HepG2 (cell line): Measurements from ENCODE around the gene IST1. TPM values are rescaled to one million over a fixed set of nuclear protein-coding genes. Genes with fewer than 3 reads are reported as not detected.

Source experiments
- MBD4 ChIP-seq: IDR thresholded peaks from 2 replicates; pipeline ENCODE4 v1.6.1; 2012; ENCODE audit warnings: low read length, inconsistent platforms, borderline replicate concordance
- PHF21A ChIP-seq: sonication (generic); formaldehyde crosslinking; IDR thresholded peaks from 2 replicates; pipeline ENCODE4 v1.5.0; 2020; ENCODE audit warnings: mild to moderate bottlenecking, missing genetic modification reagents
- REPIN1 ChIP-seq: sonication (generic); formaldehyde crosslinking; IDR thresholded peaks from 2 replicates; pipeline ENCODE4 v1.8.0; 2022; ENCODE audit warnings: missing genetic modification reagents, low read depth, mild to moderate bottlenecking, borderline replicate concordance
- TCF7 ChIP-seq: sonication (generic); IDR thresholded peaks from 2 replicates; pipeline ENCODE4 v1.6.1; 2016; ENCODE audit warnings: antibody characterized with exemption, low read depth
- ZNF724P ChIP-seq: sonication (generic); formaldehyde crosslinking; IDR thresholded peaks from 2 replicates; pipeline ENCODE4 v1.8.0; 2022; ENCODE audit warnings: missing genetic modification reagents, borderline replicate concordance
- polyA plus RNA-seq, 8 experiments: library from polyadenylated mRNA; depleted of rRNA in 3 of 8; stranded (reverse) in 7 of 8; unstranded in 1 of 8; fragments of >200 nt; fragmentation: Illumina TruSeq in 4 of 8; extraction: Trizol in 4 of 8; gene quantifications; 2 replicates each; pipeline versions ENCODE4 v1.2.1 to v1.2.3, GENCODE V29; 2011 to 2016; ENCODE audit warnings: low read depth in 4 of 8, missing spikeins in 1 of 8, mixed read lengths in 1 of 8; ENCODE audit not compliant: insufficient read depth in 1 of 8
- total RNA-seq, 5 experiments: library from RNA; depleted of rRNA; stranded (reverse); fragments of >200 nt; fragmentation: Illumina TruSeq; extraction: Trizol; gene quantifications; 2 replicates each; pipeline ENCODE4 v1.2.3, GENCODE V29; 2016; ENCODE audit warnings: low read depth in 1 of 5
- TF ChIP-seq, protein P1 (sequence below): sonication (generic); formaldehyde crosslinking; IDR thresholded peaks from 2 replicates; pipeline ENCODE4 v1.4.0; 2020; ENCODE audit warnings: mild to moderate bottlenecking, missing genetic modification reagents, borderline replicate concordance
- TF ChIP-seq, protein P2 (sequence below): sonication (generic); formaldehyde crosslinking; IDR thresholded peaks from 2 replicates; pipeline ENCODE4 v1.8.0; 2023; ENCODE audit warnings: mild to moderate bottlenecking, missing genetic modification reagents

IST1 gene
- total and polyA plus RNA-seq, 2 of the 13 experiments (the other 11 are each of a cell fraction or from before 2014, with no cell fraction given) = 346 to 415 TPM

- TF ChIP-seq, protein P1, sequence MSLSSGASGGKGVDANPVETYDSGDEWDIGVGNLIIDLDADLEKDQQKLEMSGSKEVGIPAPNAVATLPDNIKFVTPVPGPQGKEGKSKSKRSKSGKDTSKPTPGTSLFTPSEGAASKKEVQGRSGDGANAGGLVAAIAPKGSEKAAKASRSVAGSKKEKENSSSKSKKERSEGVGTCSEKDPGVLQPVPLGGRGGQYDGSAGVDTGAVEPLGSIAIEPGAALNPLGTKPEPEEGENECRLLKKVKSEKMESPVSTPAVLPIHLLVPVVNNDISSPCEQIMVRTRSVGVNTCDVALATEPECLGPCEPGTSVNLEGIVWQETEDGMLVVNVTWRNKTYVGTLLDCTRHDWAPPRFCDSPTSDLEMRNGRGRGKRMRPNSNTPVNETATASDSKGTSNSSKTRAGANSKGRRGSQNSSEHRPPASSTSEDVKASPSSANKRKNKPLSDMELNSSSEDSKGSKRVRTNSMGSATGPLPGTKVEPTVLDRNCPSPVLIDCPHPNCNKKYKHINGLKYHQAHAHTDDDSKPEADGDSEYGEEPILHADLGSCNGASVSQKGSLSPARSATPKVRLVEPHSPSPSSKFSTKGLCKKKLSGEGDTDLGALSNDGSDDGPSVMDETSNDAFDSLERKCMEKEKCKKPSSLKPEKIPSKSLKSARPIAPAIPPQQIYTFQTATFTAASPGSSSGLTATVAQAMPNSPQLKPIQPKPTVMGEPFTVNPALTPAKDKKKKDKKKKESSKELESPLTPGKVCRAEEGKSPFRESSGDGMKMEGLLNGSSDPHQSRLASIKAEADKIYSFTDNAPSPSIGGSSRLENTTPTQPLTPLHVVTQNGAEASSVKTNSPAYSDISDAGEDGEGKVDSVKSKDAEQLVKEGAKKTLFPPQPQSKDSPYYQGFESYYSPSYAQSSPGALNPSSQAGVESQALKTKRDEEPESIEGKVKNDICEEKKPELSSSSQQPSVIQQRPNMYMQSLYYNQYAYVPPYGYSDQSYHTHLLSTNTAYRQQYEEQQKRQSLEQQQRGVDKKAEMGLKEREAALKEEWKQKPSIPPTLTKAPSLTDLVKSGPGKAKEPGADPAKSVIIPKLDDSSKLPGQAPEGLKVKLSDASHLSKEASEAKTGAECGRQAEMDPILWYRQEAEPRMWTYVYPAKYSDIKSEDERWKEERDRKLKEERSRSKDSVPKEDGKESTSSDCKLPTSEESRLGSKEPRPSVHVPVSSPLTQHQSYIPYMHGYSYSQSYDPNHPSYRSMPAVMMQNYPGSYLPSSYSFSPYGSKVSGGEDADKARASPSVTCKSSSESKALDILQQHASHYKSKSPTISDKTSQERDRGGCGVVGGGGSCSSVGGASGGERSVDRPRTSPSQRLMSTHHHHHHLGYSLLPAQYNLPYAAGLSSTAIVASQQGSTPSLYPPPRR (CRISPR knock-in tag) = no peak
- no peak for TF ChIP-seq MBD4
- no peak for TF ChIP-seq REPIN1 (CRISPR knock-in tag)
- peak; percentile 15; the same call in 1 of the 2 replicates for TF ChIP-seq PHF21A (CRISPR knock-in tag)
- TF ChIP-seq TCF7 = no peak
- TF ChIP-seq, protein P2, sequence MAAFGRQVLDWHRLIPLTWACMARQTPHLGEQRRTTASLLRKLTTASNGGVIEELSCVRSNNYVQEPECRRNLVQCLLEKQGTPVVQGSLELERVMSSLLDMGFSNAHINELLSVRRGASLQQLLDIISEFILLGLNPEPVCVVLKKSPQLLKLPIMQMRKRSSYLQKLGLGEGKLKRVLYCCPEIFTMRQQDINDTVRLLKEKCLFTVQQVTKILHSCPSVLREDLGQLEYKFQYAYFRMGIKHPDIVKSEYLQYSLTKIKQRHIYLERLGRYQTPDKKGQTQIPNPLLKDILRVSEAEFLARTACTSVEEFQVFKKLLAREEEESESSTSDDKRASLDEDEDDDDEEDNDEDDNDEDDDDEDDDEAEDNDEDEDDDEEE (CRISPR knock-in tag) = 0 out of 2 replicates have a peak, but pooled peaks have one; percentile 24
- no peak for TF ChIP-seq ZNF724P (CRISPR knock-in tag)
- TF ChIP-seq, all 625 proteins: peak for 32
Observed at GRCh38 chr16:71974068-71974818, 78.9 kb downstream of the IST1 start (continued).

Other genes starting within 250 kb of the IST1 start
- 8.9 and 9.6 TPM in 2 replicates for gene PHLPP2, start 170.8 kb upstream of the IST1 start, total RNA-seq (2016; rRNA removed; fragmentation: Illumina TruSeq; extraction: Trizol)
- 8.9 and 13.8 TPM in 2 replicates for gene PHLPP2, start 170.8 kb upstream of the IST1 start, polyA plus RNA-seq (2011; rRNA removed)
- gene AP1G1, start 86.7 kb upstream of the IST1 start, total RNA-seq (2016; rRNA removed; fragmentation: Illumina TruSeq; extraction: Trizol) = 66.2 and 87.1 TPM in 2 replicates
- 58.8 and 62.2 TPM in 2 replicates for gene AP1G1, start 86.7 kb upstream of the IST1 start, polyA plus RNA-seq (2011; rRNA removed)
- gene ATXN1L, start 49.6 kb upstream of the IST1 start, total RNA-seq (2016; rRNA removed; fragmentation: Illumina TruSeq; extraction: Trizol) = 22.4 and 23.6 TPM in 2 replicates
- gene ATXN1L, start 49.6 kb upstream of the IST1 start, polyA plus RNA-seq (2011; rRNA removed) = 19.6 and 20.0 TPM in 2 replicates
- gene ZNF821, start 11.3 kb upstream of the IST1 start, total RNA-seq (2016; rRNA removed; fragmentation: Illumina TruSeq; extraction: Trizol) = 6.0 and 7.0 TPM in 2 replicates
- 8.2 and 9.1 TPM in 2 replicates for gene ZNF821, start 11.3 kb upstream of the IST1 start, polyA plus RNA-seq (2011; rRNA removed)
- 0.02 TPM in 1 of 2 replicates, not detected in the other for gene PKD1L3, start 104.9 kb downstream of the IST1 start, total RNA-seq (2016; rRNA removed; fragmentation: Illumina TruSeq; extraction: Trizol)
- gene PKD1L3, start 104.9 kb downstream of the IST1 start, polyA plus RNA-seq (2011; rRNA removed) = 0.01 TPM in 1 of 2 replicates, not detected in the other
- gene DHODH, start 113.2 kb downstream of the IST1 start, total RNA-seq (2016; rRNA removed; fragmentation: Illumina TruSeq; extraction: Trizol) = 12.7 and 16.4 TPM in 2 replicates
- gene DHODH, start 113.2 kb downstream of the IST1 start, polyA plus RNA-seq (2011; rRNA removed) = 9.7 and 10.7 TPM in 2 replicates
- 204 and 387 TPM in 2 replicates for gene HP, start 159.0 kb downstream of the IST1 start, total RNA-seq (2016; rRNA removed; fragmentation: Illumina TruSeq; extraction: Trizol)
- 524 and 697 TPM in 2 replicates for gene HP, start 159.0 kb downstream of the IST1 start, polyA plus RNA-seq (2011; rRNA removed)
- 29.5 and 50.5 TPM in 2 replicates for gene HPR, start 167.7 kb downstream of the IST1 start, total RNA-seq (2016; rRNA removed; fragmentation: Illumina TruSeq; extraction: Trizol)
- gene HPR, start 167.7 kb downstream of the IST1 start, polyA plus RNA-seq (2011; rRNA removed) = 107 and 123 TPM in 2 replicates
- gene TXNL4B, start 198.1 kb downstream of the IST1 start, total RNA-seq (2016; rRNA removed; fragmentation: Illumina TruSeq; extraction: Trizol) = 18.3 and 24.4 TPM in 2 replicates
- 14.5 and 17.4 TPM in 2 replicates for gene TXNL4B, start 198.1 kb downstream of the IST1 start, polyA plus RNA-seq (2011; rRNA removed)
- 58.9 and 85.9 TPM in 2 replicates for gene DHX38, start 198.3 kb downstream of the IST1 start, total RNA-seq (2016; rRNA removed; fragmentation: Illumina TruSeq; extraction: Trizol)
- 54.4 and 57.8 TPM in 2 replicates for gene DHX38, start 198.3 kb downstream of the IST1 start, polyA plus RNA-seq (2011; rRNA removed)